Stomach (tissue), 4 donors: ENCODE data around the gene ZNF519.

Experiments
- EP300 ChIP-seq: sonication (generic); formaldehyde crosslinking; IDR thresholded peaks from one replicate; pipeline ENCODE4 v1.6.1; 2017; ENCODE audit warnings: antibody characterized with exemption
- POLR2A ChIP-seq, 4 donors: fragments of 450-650 bp; IDR thresholded peaks; one replicate each; pipeline ENCODE4 v1.6.1; 2016; ENCODE audit warnings: antibody characterized with exemption in 4 of 4, control low read depth in 2 of 4, mild to moderate bottlenecking in 1 of 4, moderate library complexity in 1 of 4
- TF ChIP-seq, protein P1 (sequence below), 7 experiments: fragments of 450-650 bp in 4 of 7; fragments of 200-600 bp in 3 of 7; sonication (generic) in 3 of 7; IDR thresholded peaks; one replicate each; pipeline ENCODE4 v1.5.1; 2016 to 2019; ENCODE audit warnings: antibody characterized with exemption in 7 of 7, control low read depth in 2 of 7, mild to moderate bottlenecking in 1 of 7

DNA sequence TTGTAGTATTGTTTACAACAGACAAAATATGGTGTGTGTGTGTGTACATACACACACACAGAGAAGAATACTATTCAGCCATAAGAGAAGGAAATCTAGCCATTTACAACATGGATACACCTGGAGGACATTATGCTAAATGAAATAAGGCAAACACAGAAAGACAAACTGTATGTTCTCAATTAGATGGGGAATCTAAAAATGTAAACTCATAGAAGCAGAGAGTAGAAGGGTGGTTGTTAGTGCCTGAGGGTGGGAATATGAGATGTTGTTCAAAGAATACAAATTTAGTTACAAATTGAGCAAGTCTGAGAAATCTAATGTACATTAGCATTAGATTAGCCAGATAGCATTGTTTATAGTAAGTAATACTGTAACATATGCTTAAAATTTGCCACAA, 11.3 kb downstream of the ZNF519 start:
- no peak for TF ChIP-seq POLR2A (IDR thresholded peaks at IDR 0.05)
- TF ChIP-seq, protein P1, sequence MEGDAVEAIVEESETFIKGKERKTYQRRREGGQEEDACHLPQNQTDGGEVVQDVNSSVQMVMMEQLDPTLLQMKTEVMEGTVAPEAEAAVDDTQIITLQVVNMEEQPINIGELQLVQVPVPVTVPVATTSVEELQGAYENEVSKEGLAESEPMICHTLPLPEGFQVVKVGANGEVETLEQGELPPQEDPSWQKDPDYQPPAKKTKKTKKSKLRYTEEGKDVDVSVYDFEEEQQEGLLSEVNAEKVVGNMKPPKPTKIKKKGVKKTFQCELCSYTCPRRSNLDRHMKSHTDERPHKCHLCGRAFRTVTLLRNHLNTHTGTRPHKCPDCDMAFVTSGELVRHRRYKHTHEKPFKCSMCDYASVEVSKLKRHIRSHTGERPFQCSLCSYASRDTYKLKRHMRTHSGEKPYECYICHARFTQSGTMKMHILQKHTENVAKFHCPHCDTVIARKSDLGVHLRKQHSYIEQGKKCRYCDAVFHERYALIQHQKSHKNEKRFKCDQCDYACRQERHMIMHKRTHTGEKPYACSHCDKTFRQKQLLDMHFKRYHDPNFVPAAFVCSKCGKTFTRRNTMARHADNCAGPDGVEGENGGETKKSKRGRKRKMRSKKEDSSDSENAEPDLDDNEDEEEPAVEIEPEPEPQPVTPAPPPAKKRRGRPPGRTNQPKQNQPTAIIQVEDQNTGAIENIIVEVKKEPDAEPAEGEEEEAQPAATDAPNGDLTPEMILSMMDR (IDR thresholded peaks at IDR 0.05), result no peak
- TF ChIP-seq EP300, result no peak
